ENCODE results near the gene PITPNC1. TPM values are rescaled to one million over a fixed set of nuclear protein-coding genes. Genes with fewer than 3 reads are reported as not detected.

Gene PITPNC1
- total RNA-seq, 1 experiment from 2014 or later: 6.9 TPM

GRCh38 chr17:67374329-67375053, 2.6 kb upstream of the PITPNC1 start:
- Mint-ChIP-seq H3K27me3 (ENCODE audit: unreplicated experiment) (no peaks in the 10 kb centered on the region), H3K9me3 (ENCODE audit: low read depth, unreplicated experiment) (no peaks in the 10 kb centered on the region), H3K4me3 (ENCODE audit: low read depth, unreplicated experiment) (no peak overlapping the region), H3K36me3 (ENCODE audit: insufficient read depth, unreplicated experiment) (peaks cover 27% of the 10 kb centered on the region), H3K4me1 (ENCODE audit: low read depth, unreplicated experiment) (peaks cover 19% of the 10 kb centered on the region), H3K27ac (ENCODE audit: unreplicated experiment) (no peak overlapping the region)
- DNase-seq: peak; percentile 87
- CTCF ChIA-PET: interaction anchor here (0.6 to 2.6 kb wide), 5 partner anchors 101 to 316 kb away, joined by 3 to 15 read pairs (median 4); no protein-coding TSS in a partner anchor
- peak; percentile 49 for TF ChIP-seq CTCF (IDR thresholded peaks at IDR 0.05; ENCODE audit: unreplicated experiment)
- no TSS peak for BruUV-seq (replicated peaks)
- intact Hi-C loops (cut with micrococcal nuclease; ENCODE audit: unreplicated experiment): loop anchor here (2.0 to 5.0 kb wide), 2 partner anchors 228 to 314 kb away; no protein-coding TSS in a partner anchor

- BruUV-seq (replicated peaks): no TSS peak
- H3K27ac Mint-ChIP-seq (ENCODE audit: unreplicated experiment): no peak overlapping the region
These were observed 2.0 kb upstream of the PITPNC1 start for GRCh38 chr17:67375054-67375427.

GRCh38 chr17:67375716-67376115, 1.4 kb upstream of the PITPNC1 start:
- intact Hi-C loops (cut with micrococcal nuclease; ENCODE audit: unreplicated experiment): loop anchor here (2.0 to 5.0 kb wide), 3 partner anchors 99 to 313 kb away; no protein-coding TSS in a partner anchor
- BruUV-seq (replicated peaks): no TSS peak
- Mint-ChIP-seq H3K36me3 (ENCODE audit: insufficient read depth, unreplicated experiment) (peaks cover 27% of the 10 kb centered on the region), H3K27ac (ENCODE audit: unreplicated experiment) (no peak overlapping the region), H3K4me1 (ENCODE audit: low read depth, unreplicated experiment) (peaks cover 19% of the 10 kb centered on the region), H3K4me3 (ENCODE audit: low read depth, unreplicated experiment) (no peak overlapping the region), H3K27me3 (ENCODE audit: unreplicated experiment) (no peaks in the 10 kb centered on the region), H3K9me3 (ENCODE audit: low read depth, unreplicated experiment) (no peaks in the 10 kb centered on the region)
- CTCF ChIA-PET: interaction anchor here (0.6 to 2.6 kb wide), 3 partner anchors 9 to 225 kb away, joined by 3 to 15 read pairs (median 6); partner anchors contain the start of gene PSMD12
- no peak for TF ChIP-seq CTCF (IDR thresholded peaks at IDR 0.05; ENCODE audit: unreplicated experiment)
- no peak for DNase-seq

More at GRCh38 chr17:67375054-67375427, 2.0 kb upstream of the PITPNC1 start:
- Mint-ChIP-seq H3K36me3 (ENCODE audit: insufficient read depth, unreplicated experiment) (peaks cover 27% of the 10 kb centered on the region), H3K27me3 (ENCODE audit: unreplicated experiment) (no peaks in the 10 kb centered on the region), H3K4me3 (ENCODE audit: low read depth, unreplicated experiment) (no peak overlapping the region), H3K9me3 (ENCODE audit: low read depth, unreplicated experiment) (no peaks in the 10 kb centered on the region), H3K4me1 (ENCODE audit: low read depth, unreplicated experiment) (peaks cover 19% of the 10 kb centered on the region)
- no peak for TF ChIP-seq CTCF (IDR thresholded peaks at IDR 0.05; ENCODE audit: unreplicated experiment)
- intact Hi-C loops (cut with micrococcal nuclease; ENCODE audit: unreplicated experiment): loop anchor here (2.0 to 5.0 kb wide), 2 partner anchors 227 to 314 kb away; no protein-coding TSS in a partner anchor
- CTCF ChIA-PET: interaction anchor here (0.6 to 2.6 kb wide), 4 partner anchors 101 to 247 kb away, joined by 3 to 15 read pairs (median 4); no protein-coding TSS in a partner anchor
- DNase-seq: no peak

- Mint-ChIP-seq H3K9me3 (ENCODE audit: low read depth, unreplicated experiment) (no peaks in the 10 kb centered on the region), H3K27me3 (ENCODE audit: unreplicated experiment) (no peaks in the 10 kb centered on the region), H3K4me1 (ENCODE audit: low read depth, unreplicated experiment) (peaks cover 19% of the 10 kb centered on the region), H3K27ac (ENCODE audit: unreplicated experiment) (no peak overlapping the region), H3K4me3 (ENCODE audit: low read depth, unreplicated experiment) (peak overlapping the region; percentile 76), H3K36me3 (ENCODE audit: insufficient read depth, unreplicated experiment) (peaks cover 27% of the 10 kb centered on the region)
- no TSS peak for BruUV-seq (replicated peaks)
- intact Hi-C loops (cut with micrococcal nuclease; ENCODE audit: unreplicated experiment): loop anchor here (2.0 to 5.0 kb wide), 2 partner anchors 98 to 226 kb away; no protein-coding TSS in a partner anchor
- CTCF ChIA-PET: interaction anchor here (0.6 to 2.6 kb wide), 3 partner anchors 10 to 224 kb away, joined by 3 to 15 read pairs (median 6); partner anchors contain the start of gene PSMD12
- DNase-seq: no peak
- TF ChIP-seq CTCF (IDR thresholded peaks at IDR 0.05; ENCODE audit: unreplicated experiment): no peak
These were observed 705 bp upstream of the PITPNC1 start for GRCh38 chr17:67376415-67376736.

All from Calu3 (cell line).